GM21529 (cell line): Measurements from ENCODE around the gene CENPU.
"Not testable (repeated sequence)": the region's sequence is repeated elsewhere in the genome, so short reads cannot be mapped to it uniquely, and the experiment has no call there.

ENCODE experiments used
- ATAC-seq: cut with Tn5 transposase; IDR thresholded peaks from one replicate; pipeline ENCODE4 v1.9.1; 2021; ENCODE audit not compliant: unreplicated experiment

CENPU gene

GRCh38 chr4:184752496-184753275 is 18.8 kb upstream of the CENPU start:
- no peak for ATAC-seq

GRCh38 chr4:184751585-184751956 is 17.7 kb upstream of the CENPU start:
- ATAC-seq, result no peak

GRCh38 chr4:184750926-184751584 is 17.2 kb upstream of the CENPU start:
- no peak for ATAC-seq

GRCh38 chr4:184748251-184748652 is 14.4 kb upstream of the CENPU start:
- ATAC-seq, result no peak

- no peak for ATAC-seq
These were observed 13.3 kb upstream of the CENPU start for GRCh38 chr4:184747034-184747830.

DNA sequence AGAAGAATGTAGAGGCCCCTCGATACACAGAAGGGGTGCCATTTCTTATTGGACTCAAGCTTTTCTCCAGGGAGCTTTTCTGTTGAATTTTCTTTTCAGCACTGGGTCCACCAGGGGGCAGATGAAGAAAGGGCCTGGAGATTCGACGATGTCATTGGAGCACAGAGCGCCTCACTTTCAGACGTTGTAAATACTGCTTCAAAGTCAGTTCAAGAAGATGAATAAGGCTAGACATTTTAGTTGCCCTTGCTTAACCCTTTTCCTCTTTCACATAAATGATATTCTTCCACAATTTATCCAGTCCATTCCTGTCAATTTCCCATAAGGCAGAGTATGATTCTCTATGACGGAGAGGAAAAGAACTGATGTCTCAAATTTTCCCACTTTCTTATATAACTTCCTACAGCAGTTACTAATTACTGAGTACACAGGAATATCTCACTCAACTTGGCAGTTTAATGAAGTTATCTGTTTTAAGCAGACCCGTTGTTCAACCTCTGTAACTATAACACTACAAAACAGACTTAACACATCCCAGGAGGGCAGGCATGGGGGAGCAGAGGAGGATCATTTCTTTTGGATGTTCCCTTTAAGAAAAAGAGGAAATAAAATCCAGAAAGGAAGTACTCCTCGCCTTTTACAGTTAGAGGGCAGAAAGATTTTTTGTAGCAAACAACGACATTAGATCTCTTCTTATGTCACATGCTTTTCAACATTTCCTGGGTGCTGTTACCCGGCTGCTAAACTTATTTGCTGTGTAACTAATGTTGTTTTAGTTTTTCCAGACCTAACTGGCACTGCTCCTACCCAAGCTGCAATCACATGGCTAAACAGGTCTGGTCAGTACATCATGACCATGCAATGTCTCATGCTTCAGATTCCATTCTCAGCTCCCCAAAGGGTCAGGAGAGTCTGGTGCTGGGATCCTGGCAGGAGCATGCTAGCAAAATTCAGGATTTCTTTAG is 12.2 kb upstream of the CENPU start:
- ATAC-seq, result peak; percentile 77

DNA sequence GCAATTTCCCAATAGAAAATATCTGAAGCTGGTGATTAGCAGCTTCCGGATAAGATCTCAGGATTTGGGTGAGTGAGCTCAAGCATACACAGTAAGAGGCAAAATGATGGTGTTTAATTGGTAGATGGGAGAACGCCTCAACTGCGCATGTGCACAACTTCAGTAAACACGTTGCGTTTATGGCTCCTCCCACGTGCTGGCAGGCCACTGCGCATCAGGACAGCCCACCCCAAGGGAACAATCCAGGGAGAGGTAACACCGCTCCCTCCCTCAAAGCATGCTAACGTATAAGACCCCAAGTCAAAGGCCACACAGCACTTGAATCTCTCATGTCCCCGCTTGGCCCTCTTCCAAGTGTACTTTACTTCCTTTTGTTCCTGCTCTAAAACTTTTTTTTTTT is 10.3 kb upstream of the CENPU start:
- no peak for ATAC-seq

DNA sequence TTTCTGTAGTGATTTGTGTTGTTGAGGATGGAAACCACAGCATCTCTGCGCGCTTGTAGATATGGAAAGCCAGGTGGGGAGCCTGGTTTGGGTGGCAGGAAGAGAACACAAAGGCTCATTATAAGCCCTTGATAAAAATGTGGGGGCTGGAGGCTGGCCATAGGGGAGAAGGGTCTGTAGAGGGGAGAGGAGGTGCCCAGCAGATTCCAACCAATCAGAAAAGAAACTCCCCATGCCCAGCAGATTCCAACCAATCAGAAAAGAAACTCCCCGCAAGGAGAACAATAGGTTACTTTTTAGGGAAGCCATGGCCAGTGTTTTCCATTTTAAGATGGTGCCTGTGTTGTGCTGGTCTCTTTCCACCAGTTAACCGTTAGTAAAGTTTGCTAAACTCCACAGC is 9.8 kb upstream of the CENPU start:
- no peak for ATAC-seq

DNA sequence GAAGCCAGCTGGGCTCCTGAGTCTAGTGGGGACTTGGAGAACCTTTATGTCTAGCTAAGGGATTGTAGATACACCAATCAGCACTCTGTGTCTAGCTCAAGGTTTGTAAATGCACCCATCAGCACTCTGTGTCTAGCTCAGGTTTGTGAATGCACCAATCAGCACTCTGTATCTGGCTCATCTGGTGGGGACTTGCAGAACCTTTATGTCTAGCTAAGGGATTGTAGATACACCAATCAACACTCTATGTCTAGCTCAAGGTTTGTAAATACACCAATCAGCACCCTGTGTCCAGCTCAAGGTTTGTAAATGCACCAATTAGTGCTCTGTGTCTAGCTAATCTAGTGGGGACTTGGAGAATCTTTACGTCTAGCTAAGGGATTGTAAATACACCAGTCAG is 7.8 kb upstream of the CENPU start:
- ATAC-seq, result not testable (repeated sequence)

DNA sequence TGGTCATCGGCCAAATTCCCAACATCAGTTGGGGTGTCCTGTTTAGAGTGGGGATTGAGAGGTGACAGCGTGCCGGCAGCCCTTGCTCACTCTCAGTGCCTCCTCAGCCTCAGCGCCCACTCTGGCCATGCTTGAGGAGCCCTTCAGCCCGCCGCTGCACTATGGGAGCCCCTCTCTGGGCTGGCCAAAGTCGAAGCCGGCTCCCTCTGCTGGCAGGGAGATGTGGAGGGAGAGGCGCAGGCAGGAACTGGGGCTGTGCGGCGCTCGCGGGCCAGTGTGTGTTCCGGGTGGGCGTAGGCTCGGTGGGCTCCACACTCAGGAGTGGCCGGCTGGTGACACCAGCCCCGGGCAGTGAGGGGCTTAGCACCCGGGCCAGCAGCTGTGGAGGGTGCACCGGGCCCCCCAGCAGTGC is 7.1 kb upstream of the CENPU start:
- ATAC-seq, result no peak

- ATAC-seq, result not testable (repeated sequence)
These were observed 5.7 kb upstream of the CENPU start for GRCh38 chr4:184739575-184739974.

- ATAC-seq, result no peak
These were observed 862 bp upstream of the CENPU start for GRCh38 chr4:184734758-184735157.

- ATAC-seq, result no peak
These were observed 1.8 kb downstream of the CENPU start for GRCh38 chr4:184732126-184732525.

GRCh38 chr4:184731056-184731455 is 2.8 kb downstream of the CENPU start:
- no peak for ATAC-seq

GRCh38 chr4:184729946-184730345 is 4.0 kb downstream of the CENPU start:
- ATAC-seq, result no peak

DNA sequence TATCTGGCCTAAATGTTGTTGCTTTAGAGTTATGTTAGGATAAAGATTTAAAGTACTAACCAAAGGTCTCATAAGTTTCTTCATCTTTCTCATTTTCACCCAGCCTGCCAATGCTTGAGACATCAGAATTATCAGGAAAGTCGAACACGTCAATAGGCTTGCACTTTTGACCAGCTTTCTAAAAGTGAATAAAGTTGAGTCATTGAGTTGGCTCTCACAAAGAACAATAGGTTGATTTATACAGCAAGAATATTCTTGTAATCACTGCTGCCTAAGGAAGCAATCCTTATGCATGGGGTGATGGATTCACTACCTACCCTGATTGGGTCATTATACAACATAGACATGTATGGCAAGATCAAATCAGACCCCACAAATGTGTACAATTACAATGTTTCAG is 5.0 kb downstream of the CENPU start:
- ATAC-seq, result no peak

- no peak for ATAC-seq
These were observed 6.5 kb downstream of the CENPU start for GRCh38 chr4:184727430-184727829.

DNA sequence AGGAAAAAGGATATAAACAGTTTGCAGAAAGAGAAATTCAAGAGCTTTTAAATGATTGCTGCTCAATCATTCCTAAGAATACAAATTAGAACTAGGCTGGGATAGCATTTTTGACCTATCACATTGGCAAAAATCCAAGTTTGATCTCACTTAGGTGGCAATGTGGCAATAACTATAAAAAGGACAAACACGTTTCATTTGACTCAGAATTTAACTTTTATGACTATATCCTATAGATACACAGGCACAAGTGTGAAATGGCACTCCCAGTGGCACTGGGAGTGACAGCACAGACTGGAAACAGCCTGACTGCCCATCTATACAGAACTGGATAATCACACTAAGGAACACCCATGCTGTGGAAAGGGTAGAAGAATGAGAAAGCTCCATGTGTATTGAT is 11.1 kb downstream of the CENPU start:
- no peak for ATAC-seq

GRCh38 chr4:184721254-184721653 is 12.6 kb downstream of the CENPU start:
- ATAC-seq, result no peak

- ATAC-seq, result no peak
These were observed 14.5 kb downstream of the CENPU start for GRCh38 chr4:184719407-184719806.

DNA sequence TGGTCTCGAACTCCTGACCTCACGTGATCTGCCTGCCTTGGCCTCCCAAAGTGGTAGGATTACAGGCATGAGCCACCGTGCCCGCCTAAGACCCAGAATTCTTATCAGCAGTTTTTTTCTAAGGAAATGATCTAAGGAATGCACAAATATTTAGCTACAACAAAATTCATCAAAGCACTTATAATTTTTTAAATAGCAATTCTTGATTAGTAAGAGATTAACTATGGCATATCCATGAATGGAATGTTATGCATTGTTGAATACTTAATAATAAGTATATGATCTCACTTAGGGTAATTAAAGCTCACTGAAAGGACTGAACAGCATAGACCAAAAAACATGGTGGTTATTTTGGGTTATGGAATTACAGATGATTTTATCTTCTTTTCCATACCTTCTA is 18.4 kb downstream of the CENPU start:
- no peak for ATAC-seq
